ENCODE measurements around the gene KLF7. TPM values are rescaled to one million over a fixed set of nuclear protein-coding genes. Genes with fewer than 3 reads are reported as not detected.

The KLF7 gene
- total and polyA plus RNA-seq, 9 of the 15 experiments (the other 6 are each of a cell fraction or from before 2014, with no cell fraction given), result 0.04 to 0.54 (median 0.07) TPM

GRCh38 chr2:207055257-207055656 lies 110.5 kb downstream of the KLF7 start (continued):
- TF ChIP-seq USF1 (CRISPR knock-in tag; IDR thresholded peaks at IDR 0.05), result no peak
- no peak for TF ChIP-seq MXI1 (IDR thresholded peaks at IDR 0.05; ENCODE audit: low read depth, low read length)
- no peak for TF ChIP-seq HMG20A (CRISPR knock-in tag; conservative IDR thresholded peaks at IDR 0.05)
- no peak for TF ChIP-seq ZKSCAN8 (CRISPR knock-in tag; IDR thresholded peaks at IDR 0.05)
- no peak for TF ChIP-seq AFF4 (CRISPR knock-in tag; IDR thresholded peaks at IDR 0.05)
- TF ChIP-seq CBX1 (IDR thresholded peaks at IDR 0.05; ENCODE audit: low read depth), result no peak
- no peak for TF ChIP-seq ZNF133 (CRISPR knock-in tag; IDR thresholded peaks at IDR 0.05)
- no peak for TF ChIP-seq NR2F6 (CRISPR knock-in tag; IDR thresholded peaks at IDR 0.05)
- TF ChIP-seq PHTF2 (CRISPR knock-in tag; IDR thresholded peaks at IDR 0.05), result no peak
- no peak for TF ChIP-seq MEF2D (tag; conservative IDR thresholded peaks at IDR 0.05; ENCODE audit: low read depth)
